Inflammatory macrophage treated with lipopolysaccharide for 4 hours (primary cell): ENCODE measurements around the gene ANGPTL4.
"Not testable (repeated sequence)": the region's sequence is repeated elsewhere in the genome, so short reads cannot be mapped to it uniquely, and the experiment has no call there.

Experiments used
- DNase-seq: peaks from one replicate; pipeline ENCODE4 v3.0.0-alpha.2; 2020

ANGPTL4 gene

GRCh38 chr19:8334458-8335342 is 29.3 kb upstream of the ANGPTL4 start:
- peak; percentile 60 for DNase-seq

- DNase-seq, result no peak
These were observed 28.4 kb upstream of the ANGPTL4 start for GRCh38 chr19:8335343-8336071.

GRCh38 chr19:8336072-8336569 is 27.8 kb upstream of the ANGPTL4 start:
- DNase-seq, result no peak

- DNase-seq, result no peak
These were observed 27.3 kb upstream of the ANGPTL4 start for GRCh38 chr19:8336660-8337059.

- DNase-seq, result no peak
These were observed 26.2 kb upstream of the ANGPTL4 start for GRCh38 chr19:8337728-8338127.

GRCh38 chr19:8338835-8339234 is 25.1 kb upstream of the ANGPTL4 start:
- DNase-seq, result no peak

- DNase-seq, result peak; percentile 29
These were observed 23.4 kb upstream of the ANGPTL4 start for GRCh38 chr19:8340341-8341096.

GRCh38 chr19:8341504-8341903 is 22.5 kb upstream of the ANGPTL4 start:
- not testable (repeated sequence) for DNase-seq

GRCh38 chr19:8342316-8342683 is 21.7 kb upstream of the ANGPTL4 start:
- no peak for DNase-seq

- DNase-seq, result peak; percentile 98
These were observed 21.1 kb upstream of the ANGPTL4 start, which contains the start of gene KANK3 for GRCh38 chr19:8342684-8343482. Gene KANK3 (minus strand): TSS chr19:8343262. CDS start chr19:8337828, 5,434 bp downstream.

- DNase-seq, result no peak
These were observed 20.5 kb upstream of the ANGPTL4 start for GRCh38 chr19:8343483-8343844.

- DNase-seq, result peak; percentile 24
These were observed 14.2 kb upstream of the ANGPTL4 start for GRCh38 chr19:8349629-8350372.

GRCh38 chr19:8352134-8352827 is 11.7 kb upstream of the ANGPTL4 start:
- DNase-seq, result peak; percentile 47

- DNase-seq, result not testable (repeated sequence)
These were observed 11.1 kb upstream of the ANGPTL4 start for GRCh38 chr19:8352845-8353244.

GRCh38 chr19:8355631-8356402 is 8.1 kb upstream of the ANGPTL4 start:
- peak; percentile 96 for DNase-seq

- no peak for DNase-seq
These were observed 6.9 kb upstream of the ANGPTL4 start for GRCh38 chr19:8357007-8357521.

- DNase-seq, result no peak
These were observed 5.0 kb upstream of the ANGPTL4 start for GRCh38 chr19:8358948-8359347.

GRCh38 chr19:8360196-8360595 is 3.8 kb upstream of the ANGPTL4 start:
- no peak for DNase-seq

GRCh38 chr19:8361921-8362793 is 1.8 kb upstream of the ANGPTL4 start:
- peak; percentile 98 for DNase-seq
